Femur (tissue), 1 donor: Measurements from ENCODE around the gene USP54.

Experiments used
- DNase-seq: peaks from one replicate; pipeline ENCODE4 v3.0.0-alpha.2; 2017

USP54 gene

GRCh38 chr10:73456187-73456890, 134.8 kb downstream of the USP54 start:
- DNase-seq: no peak

GRCh38 chr10:73449113-73449512, 142.0 kb downstream of the USP54 start:
- no peak for DNase-seq

- no peak for DNase-seq
These were observed 142.8 kb downstream of the USP54 start for GRCh38 chr10:73448384-73448783.
